AG20443 (cell line): ENCODE measurements around the gene HOXC6.

ENCODE experiments used
- DNase-seq: peaks from one replicate; pipeline ENCODE4 v3.0.0; 2012; ENCODE audit warnings: low spot score, mixed read lengths

The HOXC6 gene

GRCh38 chr12:54015018-54015931, 13.0 kb upstream of the HOXC6 start:
- no peak for DNase-seq

DNA sequence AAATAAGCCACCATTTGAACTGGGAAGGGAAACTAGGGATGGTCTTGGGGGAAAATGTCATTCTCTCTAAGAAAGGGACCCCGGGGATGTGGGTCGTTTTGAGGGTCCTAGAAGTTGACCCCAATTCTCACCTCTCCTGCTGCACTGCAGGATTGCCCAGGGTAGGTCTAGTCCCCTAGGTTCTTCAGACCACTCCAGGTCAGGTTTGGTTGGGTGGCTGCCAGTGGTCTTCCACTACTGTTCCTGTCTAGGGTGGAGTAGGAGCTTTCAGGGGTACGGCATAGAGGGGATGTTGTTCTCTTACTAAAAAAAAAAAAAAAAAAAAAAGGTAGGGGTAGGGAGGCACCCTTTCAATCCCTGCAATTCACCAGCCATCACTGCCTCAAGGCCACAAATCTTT, 12.2 kb upstream of the HOXC6 start:
- no peak for DNase-seq

- peak; percentile 69 for DNase-seq
Observed at GRCh38 chr12:54016478-54016964, 11.7 kb upstream of the HOXC6 start.

DNA sequence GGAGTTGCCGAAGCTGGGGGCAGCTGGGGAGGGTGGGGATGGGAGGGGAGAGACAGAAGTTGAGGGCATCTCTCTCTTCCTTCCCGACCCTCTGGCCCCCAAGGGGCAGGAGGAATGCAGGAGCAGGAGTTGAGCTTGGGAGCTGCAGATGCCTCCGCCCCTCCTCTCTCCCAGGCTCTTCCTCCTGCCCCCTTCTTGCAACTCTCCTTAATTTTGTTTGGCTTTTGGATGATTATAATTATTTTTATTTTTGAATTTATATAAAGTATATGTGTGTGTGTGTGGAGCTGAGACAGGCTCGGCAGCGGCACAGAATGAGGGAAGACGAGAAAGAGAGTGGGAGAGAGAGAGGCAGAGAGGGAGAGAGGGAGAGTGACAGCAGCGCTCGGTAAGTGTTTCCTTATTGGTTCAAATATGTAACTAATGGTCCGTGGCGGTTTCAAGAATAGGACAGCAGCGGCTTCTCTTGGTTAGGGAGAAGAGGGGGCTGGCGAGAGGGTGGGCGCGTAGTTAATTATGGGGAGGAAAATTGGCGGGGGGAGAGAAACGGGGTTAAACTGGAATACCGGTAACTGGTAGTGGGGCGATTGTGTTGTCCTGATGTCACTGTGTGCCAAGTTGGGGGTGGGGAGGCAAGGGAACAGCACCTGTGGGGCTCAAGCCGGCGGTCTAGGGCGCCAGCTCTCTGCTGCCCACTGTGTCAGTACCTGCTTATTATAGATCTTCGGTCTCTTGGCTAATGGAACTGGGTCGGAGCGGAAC, 11.0 kb upstream of the HOXC6 start:
- DNase-seq: no peak

- DNase-seq: peak; percentile 98
Observed at GRCh38 chr12:54017878-54018467, 10.3 kb upstream of the HOXC6 start.

- no peak for DNase-seq
Observed at GRCh38 chr12:54018468-54018984, 9.7 kb upstream of the HOXC6 start.

GRCh38 chr12:54019091-54019811, 9.0 kb upstream of the HOXC6 start:
- no peak for DNase-seq

GRCh38 chr12:54019924-54020590, 8.2 kb upstream of the HOXC6 start:
- no peak for DNase-seq

GRCh38 chr12:54020591-54021405, 7.4 kb upstream of the HOXC6 start:
- DNase-seq: no peak

GRCh38 chr12:54021432-54022013, 6.7 kb upstream of the HOXC6 start:
- no peak for DNase-seq

- DNase-seq: no peak
Observed at GRCh38 chr12:54022960-54023884, 5.0 kb upstream of the HOXC6 start.

- no peak for DNase-seq
Observed at GRCh38 chr12:54024127-54024526, 4.1 kb upstream of the HOXC6 start.

- DNase-seq: no peak
Observed at GRCh38 chr12:54024581-54025305, 3.5 kb upstream of the HOXC6 start.

- no peak for DNase-seq
Observed at GRCh38 chr12:54025499-54026405, 2.5 kb upstream of the HOXC6 start.

- DNase-seq: no peak
Observed at GRCh38 chr12:54026640-54027441, 1.4 kb upstream of the HOXC6 start.

DNA sequence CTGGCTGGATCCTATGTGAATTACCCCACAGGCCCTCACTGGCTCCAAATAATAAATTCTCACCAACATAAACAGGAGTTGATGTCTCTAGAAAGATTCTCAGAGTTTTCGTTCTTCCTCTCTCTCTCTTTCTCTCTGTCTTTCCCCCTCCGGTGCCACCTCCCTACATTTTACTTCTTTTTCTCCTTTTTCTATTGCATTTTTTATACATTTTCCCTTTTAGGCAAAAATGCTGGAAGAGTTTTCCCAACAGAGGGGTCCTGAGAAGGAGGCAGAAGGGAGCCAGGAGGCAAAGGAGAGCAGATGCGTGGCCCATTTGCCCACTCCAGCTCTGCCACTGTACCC, 826 bp upstream of the HOXC6 start:
- no peak for DNase-seq
